Activated T-helper 1 cell treated with Interleukin-2 at 50 U/mL for 16 hours (primary cell): ENCODE data around the gene PIGP.
"Not testable (repeated sequence)": the region's sequence is repeated elsewhere in the genome, so short reads cannot be mapped to it uniquely, and the experiment has no call there.

Experiments used
- DNase-seq: peaks from one replicate; pipeline ENCODE4 v3.0.0-alpha.2; 2020; ENCODE audit warnings: low read depth

The PIGP gene

DNA sequence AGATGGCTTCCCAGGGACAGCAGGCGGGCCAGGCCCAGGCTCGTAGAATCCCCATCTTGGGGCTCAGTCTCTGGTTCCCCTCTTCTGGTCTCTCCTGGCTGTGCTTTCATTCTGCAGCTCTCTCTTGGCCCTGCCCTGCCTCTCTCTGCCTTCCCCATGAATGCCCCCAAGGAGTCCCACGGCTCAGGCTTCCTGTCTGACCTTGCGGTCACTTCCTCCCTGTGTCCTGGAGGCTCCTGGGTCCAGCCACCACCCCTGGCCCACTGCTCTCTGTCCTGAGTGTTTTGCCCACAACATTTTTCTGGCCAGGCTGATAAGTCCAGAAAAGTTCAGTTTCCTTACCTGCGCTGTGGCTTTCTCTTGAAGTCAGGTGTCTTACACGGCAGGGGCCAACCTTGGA lies 29.1 kb downstream of the PIGP start:
- DNase-seq = no peak

DNA sequence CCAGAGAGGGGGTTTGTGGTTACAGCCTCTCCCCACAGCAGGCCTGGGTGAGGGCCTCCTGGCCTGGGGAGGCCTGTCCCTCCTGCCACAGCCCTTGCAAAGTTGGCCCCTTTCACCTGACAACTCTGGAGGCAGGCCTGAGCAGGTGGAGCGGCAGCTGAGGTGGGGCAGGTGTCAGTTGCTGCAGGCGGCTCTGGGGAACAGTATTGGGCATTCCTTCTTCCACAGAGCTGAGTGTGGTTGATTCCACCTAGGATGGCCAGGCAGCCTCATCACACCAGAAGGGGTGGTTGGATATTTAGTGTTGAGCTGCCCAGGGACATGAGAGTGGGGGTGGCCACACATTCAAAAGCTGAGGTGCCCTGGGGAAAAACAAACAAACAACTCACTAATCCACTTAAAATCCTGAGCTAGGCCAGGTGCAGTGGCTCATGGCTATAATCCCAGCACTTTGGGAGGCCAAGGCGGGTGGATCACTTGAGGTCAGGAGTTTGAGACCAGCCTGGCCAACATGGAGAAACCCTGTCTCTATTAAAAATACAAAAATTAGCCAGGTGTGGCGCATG lies 31.1 kb downstream of the PIGP start:
- DNase-seq = no peak

DNA sequence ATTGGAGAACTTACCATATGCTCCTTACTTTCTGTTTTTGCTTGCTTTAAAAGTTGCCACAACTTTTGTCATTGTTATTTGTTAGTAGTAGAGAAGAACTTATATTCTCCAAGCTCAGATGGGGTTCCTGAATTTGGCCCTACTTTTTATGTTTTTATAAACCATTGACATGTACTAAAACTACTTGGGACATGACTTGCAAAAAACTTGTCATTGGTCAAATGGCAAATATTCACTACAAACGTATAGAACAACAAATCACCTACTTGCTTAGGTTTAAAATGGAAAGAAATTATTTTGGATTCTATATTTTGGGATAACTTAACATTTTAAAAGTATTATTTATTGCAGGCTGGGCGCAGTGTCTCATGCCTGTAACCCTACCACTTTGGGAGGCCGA lies 32.7 kb downstream of the PIGP start:
- DNase-seq = no peak

DNA sequence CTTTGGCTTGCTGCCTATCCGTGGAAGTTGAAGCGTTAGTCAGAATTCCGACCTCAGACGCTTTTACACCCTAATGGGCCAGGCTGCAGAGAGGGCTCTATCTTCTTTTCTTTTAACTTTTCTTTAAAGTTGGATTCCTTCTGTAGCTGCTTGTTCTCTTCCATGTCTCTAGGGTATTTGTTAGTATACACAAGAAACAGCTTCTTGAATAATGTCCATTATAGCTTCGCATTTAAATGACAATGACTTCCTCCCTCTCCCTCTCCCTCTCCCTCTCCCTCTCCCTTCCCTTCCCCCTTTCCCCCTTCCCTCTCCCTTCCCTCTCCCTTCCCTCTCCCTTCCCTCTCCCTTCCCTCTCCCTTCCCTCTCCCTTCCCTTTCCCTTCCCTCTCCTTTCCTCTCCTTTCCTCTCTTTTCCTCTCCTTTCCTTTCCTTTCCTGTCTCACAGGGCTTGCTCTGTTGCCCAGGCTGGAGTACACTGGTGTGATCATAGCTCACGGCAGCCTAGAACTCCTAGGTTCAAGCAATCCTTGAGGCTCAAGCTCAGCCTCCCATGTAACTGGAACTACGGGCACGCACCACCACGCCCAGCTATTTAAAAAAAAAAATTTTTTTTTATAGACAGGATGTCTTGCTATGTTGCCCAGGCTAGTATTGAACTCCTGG lies 33.3 kb downstream of the PIGP start:
- DNase-seq = no peak

DNA sequence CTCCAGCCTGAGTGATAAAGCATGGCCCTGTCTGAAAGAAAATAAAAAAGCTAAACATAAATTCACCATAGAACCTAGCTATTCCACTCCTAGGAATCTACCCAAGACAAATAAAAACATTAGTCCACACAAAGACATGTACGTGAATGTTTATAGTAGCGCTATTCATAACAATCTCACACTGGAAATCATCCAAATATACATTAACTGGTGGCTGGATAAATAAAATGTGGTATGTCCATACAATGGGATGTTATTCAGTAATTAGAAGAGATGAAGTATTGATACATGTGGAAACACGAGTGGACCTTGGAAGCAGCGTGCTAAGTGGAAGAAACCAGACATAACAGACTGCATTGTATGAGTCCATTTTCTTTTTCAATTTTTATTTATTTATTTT lies 36.7 kb downstream of the PIGP start:
- DNase-seq = no peak

DNA sequence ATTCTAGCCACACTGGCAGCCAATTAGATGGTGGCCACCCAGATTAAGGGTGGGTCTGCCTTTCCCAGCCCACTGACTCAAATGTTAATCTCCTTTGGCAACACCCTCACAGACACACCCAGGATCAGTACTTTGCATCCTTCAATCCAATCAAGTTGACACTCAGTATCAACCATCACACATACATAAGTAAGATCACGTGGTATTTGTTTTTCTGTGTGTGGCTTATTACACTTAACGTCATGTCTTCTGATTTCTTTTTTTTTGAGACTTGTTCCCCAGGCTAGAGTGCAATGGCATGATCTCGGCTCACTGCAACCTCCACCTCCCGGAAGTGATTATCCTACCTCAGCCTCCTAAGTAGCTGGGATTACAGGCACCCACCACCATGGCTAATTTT lies 38.5 kb downstream of the PIGP start:
- DNase-seq = not testable (repeated sequence)

DNA sequence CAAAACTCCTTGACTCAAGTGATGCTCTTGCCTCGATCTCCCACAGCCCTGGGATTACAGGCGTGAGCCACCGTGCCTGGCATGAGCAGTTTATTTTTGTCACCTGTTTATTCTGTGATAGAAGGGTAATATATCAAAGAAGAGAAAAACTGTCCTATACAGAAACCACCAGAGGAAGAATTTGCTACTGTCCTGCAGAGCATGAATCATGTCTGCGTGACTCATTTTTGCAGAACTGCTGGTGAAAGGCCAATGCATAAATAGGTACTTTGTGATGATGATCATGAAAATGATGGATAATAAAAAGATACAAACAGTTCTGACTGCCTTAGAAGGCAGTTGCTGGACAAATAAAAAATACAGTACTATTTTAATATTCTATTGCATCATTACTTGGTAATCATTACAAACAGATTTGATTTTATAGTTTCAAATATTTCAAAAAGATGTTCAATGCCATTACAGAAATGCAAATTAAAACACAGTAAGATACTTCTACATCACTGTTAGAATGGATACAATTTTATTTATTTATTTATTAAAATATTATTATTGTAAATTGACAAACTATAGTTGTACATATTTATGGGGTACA lies 39.9 kb downstream of the PIGP start:
- no peak for DNase-seq

DNA sequence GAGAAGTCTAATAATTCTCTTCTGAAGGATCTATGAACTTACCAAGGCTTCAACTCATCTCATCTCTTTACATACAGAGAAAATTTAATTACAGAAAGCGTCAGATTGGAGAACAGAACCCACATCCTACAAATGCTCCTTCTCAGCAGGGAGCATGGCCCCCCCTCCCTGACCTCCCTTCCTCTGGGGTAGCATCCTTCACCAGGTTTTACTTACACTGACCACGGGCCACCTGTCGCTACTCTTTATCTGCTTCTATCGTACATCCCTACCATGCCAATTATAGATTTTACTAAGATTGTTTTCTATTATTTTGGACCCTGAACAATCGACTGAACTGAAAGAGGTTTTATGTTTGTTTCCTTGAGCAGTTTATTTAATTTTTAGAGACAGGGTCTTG lies 40.6 kb downstream of the PIGP start:
- no peak for DNase-seq

DNA sequence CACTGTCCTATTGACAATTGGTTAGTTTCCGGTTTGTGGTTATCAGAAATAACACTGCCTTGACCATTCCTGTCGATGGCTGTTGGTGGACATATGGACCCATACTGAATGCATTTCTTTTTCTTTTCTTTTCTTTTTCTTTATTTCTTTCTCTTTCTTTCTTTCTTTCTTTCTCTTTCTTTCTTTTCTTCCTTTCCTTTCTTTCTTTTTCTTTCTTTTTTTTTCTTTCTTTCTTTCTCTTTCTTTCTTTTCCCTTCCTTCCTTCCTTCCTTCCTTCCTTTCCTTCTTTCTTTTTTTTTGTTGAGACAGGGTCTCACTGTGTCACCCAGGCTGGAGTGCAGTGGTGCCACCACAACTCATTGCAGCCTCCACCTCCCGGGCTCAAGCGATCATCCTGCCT lies 42.0 kb downstream of the PIGP start:
- no peak for DNase-seq

DNA sequence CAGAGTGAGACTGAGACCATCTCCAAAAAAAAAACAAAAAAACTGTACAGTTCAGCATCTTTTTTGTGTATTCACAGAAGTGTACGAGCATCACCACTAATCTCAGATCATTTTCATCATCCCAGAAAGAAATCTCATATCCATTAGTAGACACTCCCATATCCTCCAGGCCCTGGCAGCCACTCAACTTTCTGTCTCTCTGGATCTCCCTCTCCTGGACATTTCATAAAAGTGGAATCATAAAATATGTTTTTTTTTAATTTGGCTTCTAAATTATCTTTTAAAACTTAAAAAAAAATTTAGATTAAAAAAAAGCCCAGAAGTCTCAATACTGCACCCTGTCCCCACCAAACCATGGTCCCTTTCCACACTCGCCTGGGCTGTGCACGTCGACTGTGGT lies 44.3 kb downstream of the PIGP start:
- DNase-seq = no peak

DNA sequence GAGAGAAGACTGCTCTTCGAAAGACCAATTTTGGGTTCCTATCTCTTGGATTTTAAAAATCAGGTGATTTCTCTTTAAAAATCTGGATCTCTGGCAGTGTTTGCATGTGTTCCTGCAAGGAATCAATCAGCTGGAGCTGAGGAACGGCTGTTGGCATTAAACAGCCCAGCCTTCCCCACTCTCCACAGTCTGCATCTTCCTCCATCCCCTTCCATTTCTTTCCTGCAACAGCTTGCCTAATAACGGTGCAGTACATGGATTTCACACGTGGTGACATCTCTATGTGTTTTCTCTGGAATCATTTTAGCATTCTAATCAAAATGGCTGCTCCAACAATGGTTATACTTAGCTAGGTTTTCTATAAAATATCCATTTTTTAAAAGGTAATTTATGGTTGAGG lies 46.4 kb downstream of the PIGP start:
- no peak for DNase-seq

DNA sequence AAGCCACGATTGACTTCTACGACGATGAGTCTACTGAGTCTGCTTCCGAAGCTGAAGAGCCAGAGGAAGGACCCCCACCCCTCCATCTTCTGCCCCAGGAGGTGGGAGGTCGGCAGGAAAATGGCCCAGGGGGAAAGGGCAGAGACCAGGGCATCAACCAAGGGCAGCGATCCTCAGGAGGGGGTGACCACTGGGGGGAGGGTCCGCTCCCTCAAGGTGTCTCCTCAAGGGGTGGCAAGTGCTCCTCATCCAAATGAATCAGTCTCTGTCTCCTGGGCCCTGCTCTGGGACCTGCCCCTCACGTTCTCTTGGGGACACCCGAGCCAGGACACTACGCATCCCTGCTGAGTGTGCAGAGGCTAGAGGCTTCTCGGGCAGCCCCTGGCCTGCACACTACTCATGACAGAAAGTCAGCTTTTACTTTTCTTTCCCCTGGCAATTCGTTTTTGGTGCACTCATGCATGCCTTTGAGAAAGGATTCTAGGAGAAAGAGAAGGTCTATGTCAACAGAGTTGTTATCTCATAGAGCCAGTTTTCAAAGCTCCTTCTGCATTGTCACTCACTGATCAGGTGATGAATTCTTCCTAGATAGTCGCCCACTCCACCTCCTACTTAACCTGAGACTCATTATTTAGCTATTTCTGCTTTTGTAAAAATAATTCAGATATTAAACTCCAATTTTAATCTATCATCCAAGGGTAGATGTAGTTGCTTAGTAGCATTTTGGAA lies 54.8 kb downstream of the PIGP start:
- no peak for DNase-seq
